GM12878 (cell line): Measurements from ENCODE around the gene CRYZL1. TPM values are rescaled to one million over a fixed set of nuclear protein-coding genes. Genes with fewer than 3 reads are reported as not detected.
A peak's percentile ranks its signal among the peaks of the same experiment; 100 is the strongest.

Source experiments
- CBFB ChIP-seq: IDR thresholded peaks from 2 replicates; pipeline ENCODE4 v1.6.1; 2016; ENCODE audit warnings: antibody characterized with exemption, low read depth
- IKZF2 ChIP-seq, 2 experiments: fragments of 450-650 bp; IDR thresholded peaks; 2 replicates each; pipeline ENCODE4 v1.6.1; 2017; ENCODE audit warnings: mild to moderate bottlenecking in 2 of 2, moderate library complexity in 2 of 2
- LARP7 ChIP-seq: fragments of 450-650 bp; IDR thresholded peaks from 2 replicates; pipeline ENCODE4 v1.6.1; 2017; ENCODE audit warnings: mild to moderate bottlenecking
- MYB ChIP-seq: fragments of 150-350 bp; IDR thresholded peaks from 2 replicates; pipeline ENCODE4 v1.6.1; 2014; ENCODE audit warnings: mild to moderate bottlenecking, low read depth, low read length, borderline replicate concordance
- PML ChIP-seq: IDR thresholded peaks from 2 replicates; pipeline ENCODE4 v1.6.1; 2012; ENCODE audit warnings: low read length, inconsistent platforms
- polyA plus RNA-seq, 11 experiments: library from polyadenylated mRNA; depleted of rRNA in 4 of 11; unstranded in 6 of 11; stranded (reverse) in 5 of 11; fragments of >200 nt; fragmentation: Nextera tagmentation in 4 of 11; fragmentation: Illumina TruSeq in 1 of 11; extraction: Ambion mirVana in 4 of 11; extraction: Trizol in 1 of 11; gene quantifications; 1 replicate in 1 of 11; 2 replicates in 10 of 11; pipeline versions ENCODE4 v1.2.1 to v1.2.3, GENCODE V29; 2011 to 2016; ENCODE audit warnings: inconsistent platforms in 2 of 11, missing spikeins in 2 of 11, low read depth in 1 of 11
- total RNA-seq, 4 experiments: library from RNA; depleted of rRNA in 3 of 4; stranded (reverse); fragments of >200 nt in 3 of 4; fragmentation: Illumina TruSeq in 1 of 4; extraction: Trizol in 1 of 4; gene quantifications; 2 replicates each; pipeline versions ENCODE4 v1.2.1 to v1.2.3, GENCODE V29; 2013 to 2021
- TF ChIP-seq, protein P1 (sequence below): IDR thresholded peaks from 2 replicates; pipeline ENCODE4 v1.6.1; 2012; ENCODE audit warnings: low read depth, low read length, improper control_type of control experiment
- TF ChIP-seq, protein P2 (sequence below): fragments of 450-650 bp; formaldehyde crosslinking; IDR thresholded peaks from 2 replicates; pipeline ENCODE4 v1.4.0; 2022; ENCODE audit warnings: mild to moderate bottlenecking, moderate library complexity
- TF ChIP-seq, protein P3 (sequence below): IDR thresholded peaks from 2 replicates; pipeline ENCODE4 v1.6.1; 2012; ENCODE audit warnings: low read depth, low read length, improper control_type of control experiment
- TF ChIP-seq, protein P4 (sequence below): fragments of 450-650 bp; conservative IDR thresholded peaks from 2 replicates; pipeline ENCODE4 v1.6.1; 2017; ENCODE audit warnings: mild to moderate bottlenecking, moderate library complexity

The CRYZL1 gene
- total and polyA plus RNA-seq, 10 of the 15 experiments (the other 5 are each of a cell fraction or from before 2014, with no cell fraction given), result 14.3 to 72.4 (median 30.7) TPM

DNA sequence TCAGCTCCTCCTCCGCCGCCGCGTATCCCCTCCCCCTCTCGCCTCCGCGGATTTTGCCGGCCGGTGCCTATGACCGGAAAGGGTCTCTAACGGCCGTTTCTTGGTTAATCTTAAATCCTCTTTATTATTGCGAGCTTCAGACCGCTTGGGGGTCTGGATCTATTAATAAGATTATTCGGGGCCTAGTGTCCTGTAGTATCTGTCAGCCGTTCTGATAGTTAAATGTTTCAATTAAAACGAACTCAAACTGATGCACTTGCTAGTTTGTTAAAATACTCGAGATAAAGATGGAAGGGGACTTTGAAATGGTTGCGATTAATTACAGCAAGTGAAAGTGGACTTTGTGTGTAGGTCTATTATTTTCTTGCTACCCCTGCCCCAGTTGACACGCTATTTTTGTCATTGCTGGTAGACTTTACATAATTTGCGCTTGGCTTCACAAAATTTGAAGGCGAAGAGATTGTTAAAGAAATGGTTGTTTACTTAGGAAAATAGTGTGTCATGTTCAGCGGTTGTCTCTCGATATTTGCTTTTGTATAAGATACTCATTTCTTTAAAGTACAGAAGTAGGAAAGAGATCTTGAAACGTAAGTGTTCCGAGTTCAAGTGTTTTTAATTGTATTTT, 97.9 kb downstream of the CRYZL1 start (continued):
- TF ChIP-seq, protein P1, sequence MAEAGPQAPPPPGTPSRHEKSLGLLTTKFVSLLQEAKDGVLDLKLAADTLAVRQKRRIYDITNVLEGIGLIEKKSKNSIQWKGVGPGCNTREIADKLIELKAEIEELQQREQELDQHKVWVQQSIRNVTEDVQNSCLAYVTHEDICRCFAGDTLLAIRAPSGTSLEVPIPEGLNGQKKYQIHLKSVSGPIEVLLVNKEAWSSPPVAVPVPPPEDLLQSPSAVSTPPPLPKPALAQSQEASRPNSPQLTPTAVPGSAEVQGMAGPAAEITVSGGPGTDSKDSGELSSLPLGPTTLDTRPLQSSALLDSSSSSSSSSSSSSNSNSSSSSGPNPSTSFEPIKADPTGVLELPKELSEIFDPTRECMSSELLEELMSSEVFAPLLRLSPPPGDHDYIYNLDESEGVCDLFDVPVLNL, result 0 out of 2 replicates have a peak, but pooled peaks have one; percentile 18
- TF ChIP-seq, protein P2, sequence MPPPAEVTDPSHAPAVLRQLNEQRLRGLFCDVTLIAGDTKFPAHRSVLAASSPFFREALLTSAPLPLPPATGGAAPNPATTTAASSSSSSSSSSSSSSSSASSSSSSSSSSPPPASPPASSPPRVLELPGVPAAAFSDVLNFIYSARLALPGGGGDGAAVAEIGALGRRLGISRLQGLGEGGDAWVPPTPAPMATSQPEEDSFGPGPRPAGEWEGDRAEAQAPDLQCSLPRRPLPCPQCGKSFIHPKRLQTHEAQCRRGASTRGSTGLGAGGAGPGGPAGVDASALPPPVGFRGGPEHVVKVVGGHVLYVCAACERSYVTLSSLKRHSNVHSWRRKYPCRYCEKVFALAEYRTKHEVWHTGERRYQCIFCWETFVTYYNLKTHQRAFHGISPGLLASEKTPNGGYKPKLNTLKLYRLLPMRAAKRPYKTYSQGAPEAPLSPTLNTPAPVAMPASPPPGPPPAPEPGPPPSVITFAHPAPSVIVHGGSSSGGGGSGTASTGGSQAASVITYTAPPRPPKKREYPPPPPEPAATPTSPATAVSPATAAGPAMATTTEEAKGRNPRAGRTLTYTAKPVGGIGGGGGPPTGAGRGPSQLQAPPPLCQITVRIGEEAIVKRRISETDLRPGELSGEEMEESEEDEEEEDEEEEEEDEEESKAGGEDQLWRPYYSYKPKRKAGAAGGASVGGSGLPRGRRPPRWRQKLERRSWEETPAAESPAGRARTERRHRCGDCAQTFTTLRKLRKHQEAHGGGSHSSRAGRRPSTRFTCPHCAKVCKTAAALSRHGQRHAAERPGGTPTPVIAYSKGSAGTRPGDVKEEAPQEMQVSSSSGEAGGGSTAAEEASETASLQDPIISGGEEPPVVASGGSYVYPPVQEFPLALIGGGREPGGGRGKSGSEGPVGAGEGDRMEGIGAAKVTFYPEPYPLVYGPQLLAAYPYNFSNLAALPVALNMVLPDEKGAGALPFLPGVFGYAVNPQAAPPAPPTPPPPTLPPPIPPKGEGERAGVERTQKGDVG, result no peak
- TF ChIP-seq PML (peak; percentile 13; the same call in 1 of the 2 replicates), CBFB (0 out of 2 replicates have a peak, but pooled peaks have one; percentile 2), LARP7 (0 out of 2 replicates have a peak, but pooled peaks have one; percentile 24), MYB (0 out of 2 replicates have a peak, but pooled peaks have one; percentile 43), IKZF2 (IDR thresholded peaks at IDR 0.05) (no peak)
- TF ChIP-seq, protein P3, sequence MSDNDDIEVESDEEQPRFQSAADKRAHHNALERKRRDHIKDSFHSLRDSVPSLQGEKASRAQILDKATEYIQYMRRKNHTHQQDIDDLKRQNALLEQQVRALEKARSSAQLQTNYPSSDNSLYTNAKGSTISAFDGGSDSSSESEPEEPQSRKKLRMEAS, result 0 out of 2 replicates have a peak, but pooled peaks have one; percentile 11
- TF ChIP-seq, protein P4, sequence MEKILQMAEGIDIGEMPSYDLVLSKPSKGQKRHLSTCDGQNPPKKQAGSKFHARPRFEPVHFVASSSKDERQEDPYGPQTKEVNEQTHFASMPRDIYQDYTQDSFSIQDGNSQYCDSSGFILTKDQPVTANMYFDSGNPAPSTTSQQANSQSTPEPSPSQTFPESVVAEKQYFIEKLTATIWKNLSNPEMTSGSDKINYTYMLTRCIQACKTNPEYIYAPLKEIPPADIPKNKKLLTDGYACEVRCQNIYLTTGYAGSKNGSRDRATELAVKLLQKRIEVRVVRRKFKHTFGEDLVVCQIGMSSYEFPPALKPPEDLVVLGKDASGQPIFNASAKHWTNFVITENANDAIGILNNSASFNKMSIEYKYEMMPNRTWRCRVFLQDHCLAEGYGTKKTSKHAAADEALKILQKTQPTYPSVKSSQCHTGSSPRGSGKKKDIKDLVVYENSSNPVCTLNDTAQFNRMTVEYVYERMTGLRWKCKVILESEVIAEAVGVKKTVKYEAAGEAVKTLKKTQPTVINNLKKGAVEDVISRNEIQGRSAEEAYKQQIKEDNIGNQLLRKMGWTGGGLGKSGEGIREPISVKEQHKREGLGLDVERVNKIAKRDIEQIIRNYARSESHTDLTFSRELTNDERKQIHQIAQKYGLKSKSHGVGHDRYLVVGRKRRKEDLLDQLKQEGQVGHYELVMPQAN, result peak; percentile 65
- TF ChIP-seq, all 136 proteins: peak for 15
